Right lobe of liver (tissue), 6 donors: Measurements from ENCODE around the gene TSPAN14. TPM values are rescaled to one million over a fixed set of nuclear protein-coding genes. Genes with fewer than 3 reads are reported as not detected.

Source experiments
- ATAC-seq, 4 donors: fragments of 200-7000 bp; cut with Tn5 transposase; one replicate each; pipeline ENCODE4 v1.9.1; 2020; ENCODE audit warnings: mild to moderate bottlenecking in 4 of 4, moderate library complexity in 4 of 4
- DNase-seq, 3 donors: peaks; one replicate each; pipeline ENCODE4 v3.0.0-alpha.2; 2020
- H3K27ac ChIP-seq, 3 donors: fragments of 200-600 bp; one replicate each; pipeline ENCODE4 v1.8.0; 2022
- H3K27me3 ChIP-seq, 2 donors: fragments of 200-600 bp; one replicate each; pipeline ENCODE4 v1.8.0; 2022
- H3K36me3 ChIP-seq, 4 donors: fragments of 200-600 bp; sonication (generic) in 1 of 4; one replicate each; pipeline versions ENCODE4 v1.5.1 to v1.8.0; 2017 to 2022; ENCODE audit warnings: control low read depth in 1 of 4
- H3K4me1 ChIP-seq, 4 donors: fragments of 200-600 bp; sonication (generic) in 1 of 4; one replicate each; pipeline versions ENCODE4 v1.5.1 to v1.8.0; 2017 to 2022; ENCODE audit warnings: control low read depth in 1 of 4
- H3K4me3 ChIP-seq, 3 donors: fragments of 200-600 bp; one replicate each; pipeline ENCODE4 v1.8.0; 2022
- H3K9me3 ChIP-seq, 4 donors: fragments of 200-600 bp; sonication (generic) in 1 of 4; one replicate each; pipeline versions ENCODE4 v1.5.1 to v1.8.0; 2017 to 2022; ENCODE audit warnings: control low read depth in 1 of 4
- CTCF ChIP-seq, 4 donors: fragments of 200-600 bp in 3 of 4; fragments of 450-650 bp in 1 of 4; IDR thresholded peaks; one replicate each; pipeline versions ENCODE4 v1.5.1 to v1.8.0; 2016 to 2022; ENCODE audit warnings: antibody characterized with exemption in 4 of 4, mild to moderate bottlenecking in 2 of 4
- POLR2A ChIP-seq: fragments of 450-650 bp; IDR thresholded peaks from one replicate; pipeline ENCODE4 v1.6.1; 2017; ENCODE audit warnings: antibody characterized with exemption, mild to moderate bottlenecking
- WGBS: methylation state at CpG from one replicate; pipeline ENCODE4 v1.1.6; 2018; ENCODE audit warnings: low coverage, low lambda C conversion rate; ENCODE audit not compliant: insufficient coverage; ENCODE audit errors: missing lambda C conversion rate; 5-methylcytosine and 5-hydroxymethylcytosine counted together
- intact Hi-C, 2 donors: fragments of 100-400 bp; cut with DNase I; formaldehyde crosslinking; loops; one replicate each; pipeline versions ENCODE4 v1.11.2 to v1.14.1; 2022
- total RNA-seq, 6 experiments: library from RNA; depleted of rRNA in 2 of 6; stranded (reverse); fragments of >200 nt in 2 of 6; fragmentation: NEBNext Ultra II Directional in 3 of 6; extraction: Animal tissue kit (Norgen Biotek cat#: 25700) in 3 of 6; gene quantifications; one replicate each; pipeline versions ENCODE4 v1.1.0 to v1.2.4, GENCODE V29; 2016 to 2023
- donor health status: DM: no; HTN: yes; CAD: no.
- donor health status: DM: no; HTN: no; CAD: no.
- donor health status: DM: no; HTN: no; CAD: no.
- donor health status: DM: no; HTN: yes; CAD: no.
- donor health status: DM: no; HTN: yes; CAD: no.

The TSPAN14 gene
- total RNA-seq, 6 experiments from 2014 or later: 22.1 to 39.0 (median 28.4) TPM

- 78% methylated on average over 4 of the region's 4 CpGs for WGBS
- ATAC-seq: no peak
- H3K9me3 ChIP-seq: no peaks in the 10 kb centered on the region
- peak overlapping the region in 1 of 3 donors; percentile 87 for H3K27ac ChIP-seq
- TF ChIP-seq CTCF (IDR thresholded peaks at IDR 0.05): no peak
- no peak for TF ChIP-seq POLR2A
- H3K4me1 ChIP-seq: peaks cover 0 to 88% (median 45%) of the 10 kb centered on the region in 4 donors
- no peaks in the 10 kb centered on the region for H3K36me3 ChIP-seq
- H3K4me3 ChIP-seq: no peak overlapping the region
- intact Hi-C loops: no loop called here
- no peaks in the 10 kb centered on the region for H3K27me3 ChIP-seq
- no peak for DNase-seq
These were observed 42.6 kb downstream of the TSPAN14 start for GRCh38 chr10:80496555-80497172.

- intact Hi-C loops: no loop called here
- Histone ChIP-seq H3K27me3 (no peaks in the 10 kb centered on the region), H3K27ac (peak overlapping the region; percentile 80 to 87 (median 84)), H3K36me3 (no peaks in the 10 kb centered on the region), H3K4me3 (no peak overlapping the region), H3K4me1 (peaks cover 0 to 87% (median 40%) of the 10 kb centered on the region in 4 donors), H3K9me3 (no peaks in the 10 kb centered on the region)
- WGBS: 59% methylated on average over 7 of the region's 7 CpGs
- DNase-seq (peak; percentile 67 to 77 (median 73)), ATAC-seq (peak; percentile 14 to 58 (median 20))
- TF ChIP-seq CTCF (IDR thresholded peaks at IDR 0.05): no peak
- no peak for TF ChIP-seq POLR2A
These were observed 43.3 kb downstream of the TSPAN14 start for GRCh38 chr10:80497187-80498077.

- DNase-seq (no peak), ATAC-seq (no peak)
- Histone ChIP-seq H3K27me3 (no peaks in the 10 kb centered on the region), H3K27ac (peak overlapping the region; percentile 80 to 87 (median 84)), H3K9me3 (no peaks in the 10 kb centered on the region), H3K4me1 (peaks cover 0 to 84% (median 37%) of the 10 kb centered on the region in 4 donors), H3K36me3 (no peaks in the 10 kb centered on the region), H3K4me3 (no peak overlapping the region)
- intact Hi-C loops: no loop called here
- TF ChIP-seq CTCF (IDR thresholded peaks at IDR 0.05) (no peak), POLR2A (no peak)
- WGBS: 48% methylated on average over 5 of the region's 8 CpGs
These were observed 44.1 kb downstream of the TSPAN14 start for GRCh38 chr10:80498078-80498832.
